Measurements from ENCODE around the gene SLC31A1. TPM values are rescaled to one million over a fixed set of nuclear protein-coding genes. Genes with fewer than 3 reads are reported as not detected.

SLC31A1 gene
- total RNA-seq, 1 donor from 2014 or later: 28.5 TPM

- TF ChIP-seq CTCF (IDR thresholded peaks at IDR 0.05; ENCODE audit: unreplicated experiment): no peak
- H3K27me3 Mint-ChIP-seq: no peaks in the 10 kb centered on the region
Observed at GRCh38 chr9:113179839-113180238, 41.5 kb upstream of the SLC31A1 start.

GRCh38 chr9:113181165-113181564, 40.2 kb upstream of the SLC31A1 start:
- DNase-seq (ENCODE audit: low spot score, unreplicated experiment): no peak
- Mint-ChIP-seq H3K27ac (no peak overlapping the region), H3K36me3 (ENCODE audit: insufficient read depth) (peaks cover 32% of the 10 kb centered on the region), H3K9me3 (ENCODE audit: low read depth) (no peaks in the 10 kb centered on the region), H3K27me3 (no peaks in the 10 kb centered on the region), H3K4me1 (ENCODE audit: low read depth) (no peaks in the 10 kb centered on the region), H3K4me3 (ENCODE audit: low read depth) (no peak overlapping the region)
- TF ChIP-seq CTCF (IDR thresholded peaks at IDR 0.05; ENCODE audit: unreplicated experiment): no peak

More at GRCh38 chr9:113179839-113180238, 41.5 kb upstream of the SLC31A1 start:
- Mint-ChIP-seq H3K27ac (no peak overlapping the region), H3K4me3 (ENCODE audit: low read depth) (no peak overlapping the region), H3K9me3 (ENCODE audit: low read depth) (no peaks in the 10 kb centered on the region), H3K4me1 (ENCODE audit: low read depth) (no peaks in the 10 kb centered on the region), H3K36me3 (ENCODE audit: insufficient read depth) (peaks cover 29% of the 10 kb centered on the region)
- DNase-seq (ENCODE audit: low spot score, unreplicated experiment): no peak

- no peak for TF ChIP-seq CTCF (IDR thresholded peaks at IDR 0.05; ENCODE audit: unreplicated experiment)
- no peak overlapping the region for H3K27ac Mint-ChIP-seq
- H3K4me3 Mint-ChIP-seq (ENCODE audit: low read depth): no peak overlapping the region
- no peaks in the 10 kb centered on the region for H3K4me1 Mint-ChIP-seq (ENCODE audit: low read depth)
- no peaks in the 10 kb centered on the region for H3K27me3 Mint-ChIP-seq
- no peaks in the 10 kb centered on the region for H3K9me3 Mint-ChIP-seq (ENCODE audit: low read depth)
- no peak for DNase-seq (ENCODE audit: low spot score, unreplicated experiment)
- H3K36me3 Mint-ChIP-seq (ENCODE audit: insufficient read depth): peaks cover 18% of the 10 kb centered on the region
Observed at GRCh38 chr9:113183956-113184488, 37.3 kb upstream of the SLC31A1 start.

GRCh38 chr9:113184539-113184938, 36.8 kb upstream of the SLC31A1 start:
- DNase-seq (ENCODE audit: low spot score, unreplicated experiment): no peak
- no peaks in the 10 kb centered on the region for H3K27me3 Mint-ChIP-seq
- no peaks in the 10 kb centered on the region for H3K4me1 Mint-ChIP-seq (ENCODE audit: low read depth)
- no peak overlapping the region for H3K27ac Mint-ChIP-seq
- no peaks in the 10 kb centered on the region for H3K9me3 Mint-ChIP-seq (ENCODE audit: low read depth)
- peaks cover 16% of the 10 kb centered on the region for H3K36me3 Mint-ChIP-seq (ENCODE audit: insufficient read depth)
- TF ChIP-seq CTCF (IDR thresholded peaks at IDR 0.05; ENCODE audit: unreplicated experiment): no peak
- no peak overlapping the region for H3K4me3 Mint-ChIP-seq (ENCODE audit: low read depth)

- Mint-ChIP-seq H3K4me1 (ENCODE audit: low read depth) (no peaks in the 10 kb centered on the region), H3K27me3 (no peaks in the 10 kb centered on the region), H3K4me3 (ENCODE audit: low read depth) (no peak overlapping the region), H3K9me3 (ENCODE audit: low read depth) (no peaks in the 10 kb centered on the region), H3K27ac (no peak overlapping the region), H3K36me3 (ENCODE audit: insufficient read depth) (peaks cover 18% of the 10 kb centered on the region)
- no peak for DNase-seq (ENCODE audit: low spot score, unreplicated experiment)
- TF ChIP-seq CTCF (IDR thresholded peaks at IDR 0.05; ENCODE audit: unreplicated experiment): no peak
Observed at GRCh38 chr9:113185271-113185670, 36.1 kb upstream of the SLC31A1 start.
